IMR-90 (cell line): ENCODE data around the gene MORN5. TPM values are rescaled to one million over a fixed set of nuclear protein-coding genes. Genes with fewer than 3 reads are reported as not detected.

Experiments used
- ATAC-seq: fragments of 200-7000 bp; cut with Tn5 transposase; 2 replicates; pipeline ENCODE4 v1.9.1; 2020; ENCODE audit warnings: low read depth, mild to moderate bottlenecking, moderate library complexity
- BruUV-seq: library from RNA; stranded (reverse); fragments of 400-500 nt; replicated peaks from 2 replicates; lab custom pipeline; 2021; lab: Mats Ljungman, UMichigan
- CTCF ChIA-PET: fragments of 300-600 bp; formaldehyde crosslinking; extraction: SDS; loops from one replicate; lab custom pipeline; 2021; ENCODE audit warnings: antibody characterized with exemption; lab: Yijun Ruan, JAX
- POLR2A ChIA-PET: fragments of 300-600 bp; sonication (Branson Sonifier 250); formaldehyde crosslinking; loops from one replicate; lab custom pipeline; 2022; ENCODE audit warnings: antibody characterized with exemption; ENCODE audit not compliant: unreplicated experiment; lab: Charles Lee
- DNase-seq: peaks from one replicate; pipeline ENCODE4 v3.0.0; 2013
- H2AFZ ChIP-seq: replicated peaks from 2 replicates; pipeline ENCODE3; 2013; ENCODE audit warnings: low read length, mild to moderate bottlenecking; ENCODE audit not compliant: poor library complexity
- H2AK5ac ChIP-seq: 2 replicates; pipeline ENCODE4 v1.6.1; 2013; ENCODE audit warnings: low read depth, low read length, inconsistent platforms
- H2AK9ac ChIP-seq: replicated peaks from 2 replicates; pipeline ENCODE3; 2013; ENCODE audit warnings: mild to moderate bottlenecking, low read depth, low read length, moderate library complexity; ENCODE audit not compliant: poor library complexity
- H2BK120ac ChIP-seq: 2 replicates; pipeline ENCODE4 v1.6.1; 2013; ENCODE audit warnings: low read depth, low read length, inconsistent platforms
- H2BK15ac ChIP-seq: 3 replicates; pipeline ENCODE4 v1.6.1; 2013; ENCODE audit warnings: low read depth, low read length, inconsistent platforms
- H2BK20ac ChIP-seq: 2 replicates; pipeline ENCODE4 v1.6.1; 2013; ENCODE audit warnings: low read depth, mild to moderate bottlenecking, inconsistent platforms, low read length, moderate library complexity
- H2BK5ac ChIP-seq: 2 replicates; pipeline ENCODE4 v1.6.1; 2013; ENCODE audit warnings: mild to moderate bottlenecking, low read depth, low read length, inconsistent platforms; ENCODE audit not compliant: poor library complexity, severe bottlenecking
- H3K14ac ChIP-seq: replicated peaks from 2 replicates; pipeline ENCODE4 v1.6.1; 2013; ENCODE audit warnings: low read depth, low read length, inconsistent platforms
- H3K18ac ChIP-seq: 2 replicates; pipeline ENCODE4 v1.6.1; 2013; ENCODE audit warnings: low read depth, low read length, control low read depth
- H3K23ac ChIP-seq: 2 replicates; pipeline ENCODE4 v1.6.1; 2013; ENCODE audit warnings: low read depth, low read length, inconsistent platforms
- H3K27ac ChIP-seq: 2 replicates; pipeline ENCODE4 v1.5.1; 2013; ENCODE audit warnings: mild to moderate bottlenecking, control low read depth, low read length; ENCODE audit not compliant: insufficient read depth
- H3K27me3 ChIP-seq: 2 replicates; pipeline ENCODE4 v1.6.1; 2013; ENCODE audit warnings: low read length; ENCODE audit not compliant: control insufficient read depth, insufficient read depth
- H3K36me3 ChIP-seq: 2 replicates; pipeline ENCODE4 v1.6.1; 2013; ENCODE audit warnings: low read length, mixed read lengths; ENCODE audit not compliant: control insufficient read depth, insufficient read depth
- H3K4ac ChIP-seq: 2 replicates; pipeline ENCODE4 v1.6.1; 2013; ENCODE audit warnings: low read depth, low read length, inconsistent platforms
- H3K4me1 ChIP-seq: 2 replicates; pipeline ENCODE4 v1.6.1; 2013; ENCODE audit warnings: low read length, mixed read lengths; ENCODE audit not compliant: control insufficient read depth, insufficient read depth
- H3K4me2 ChIP-seq: 2 replicates; pipeline ENCODE4 v1.6.1; 2013; ENCODE audit warnings: low read depth, mild to moderate bottlenecking, control low read depth, low read length, moderate library complexity
- H3K4me3 ChIP-seq: 2 replicates; pipeline ENCODE4 v1.5.1; 2013; ENCODE audit warnings: low read depth, mild to moderate bottlenecking, control low read depth, low read length, moderate library complexity; ENCODE audit not compliant: insufficient read depth
- H3K56ac ChIP-seq: 2 replicates; pipeline ENCODE4 v1.6.1; 2013; ENCODE audit warnings: low read length, inconsistent platforms; ENCODE audit not compliant: insufficient read depth; ENCODE audit errors: extremely low read depth
- H3K79me1 ChIP-seq, 2 experiments: 2 replicates each; pipeline ENCODE4 v1.6.1; 2013; ENCODE audit warnings: low read length in 2 of 2, inconsistent platforms in 1 of 2, low read depth in 1 of 2
- H3K9ac ChIP-seq: 2 replicates; pipeline ENCODE4 v1.6.1; 2013; ENCODE audit warnings: low read depth, low read length, control low read depth
- H3K9me1 ChIP-seq: 2 replicates; pipeline ENCODE4 v1.6.1; 2013; ENCODE audit warnings: low read length, inconsistent platforms; ENCODE audit not compliant: insufficient read depth
- H3K9me3 ChIP-seq: 2 replicates; pipeline ENCODE4 v1.6.1; 2013; ENCODE audit warnings: low read length; ENCODE audit not compliant: control insufficient read depth, insufficient read depth
- H4K20me1 ChIP-seq: 2 replicates; pipeline ENCODE4 v1.6.1; 2013; ENCODE audit warnings: low read length, inconsistent platforms; ENCODE audit not compliant: insufficient read depth
- H4K5ac ChIP-seq: 2 replicates; pipeline ENCODE4 v1.6.1; 2013; ENCODE audit warnings: mild to moderate bottlenecking, low read depth, low read length, control low read depth
- H4K8ac ChIP-seq, 2 experiments: 2 replicates each; pipeline ENCODE4 v1.6.1; 2013; ENCODE audit warnings: low read depth in 2 of 2, low read length in 2 of 2, control low read depth in 1 of 2, inconsistent platforms in 1 of 2
- H4K91ac ChIP-seq: 2 replicates; pipeline ENCODE4 v1.6.1; 2013; ENCODE audit warnings: low read depth, low read length, inconsistent platforms; ENCODE audit not compliant: insufficient read depth
- BHLHE40 ChIP-seq: fragments of 150-350 bp; IDR thresholded peaks from 2 replicates; pipeline ENCODE4 v1.6.1; 2016; ENCODE audit warnings: mild to moderate bottlenecking, low read depth, low read length
- CEBPB ChIP-seq: IDR thresholded peaks from 2 replicates; pipeline ENCODE4 v1.6.1; 2012; ENCODE audit warnings: low read depth, low read length, improper control_type of control experiment
- CHD1 ChIP-seq: IDR thresholded peaks from 2 replicates; pipeline ENCODE4 v1.6.1; 2012; ENCODE audit warnings: low read depth, low read length, improper control_type of control experiment
- CTCF ChIP-seq: conservative IDR thresholded peaks from 2 replicates; pipeline ENCODE4 v1.5.1; 2012; ENCODE audit warnings: mild to moderate bottlenecking, low read depth, low read length, improper control_type of control experiment
- ELK1 ChIP-seq: fragments of 150-350 bp; IDR thresholded peaks from 2 replicates; pipeline ENCODE4 v1.6.1; 2016; ENCODE audit warnings: low read depth, mild to moderate bottlenecking, low read length, moderate library complexity, borderline replicate concordance
- FOS ChIP-seq: fragments of 150-350 bp; IDR thresholded peaks from 2 replicates; pipeline ENCODE4 v1.6.1; 2016; ENCODE audit warnings: low read depth, low read length
- MAFK ChIP-seq: IDR thresholded peaks from 2 replicates; pipeline ENCODE4 v1.6.1; 2012; ENCODE audit warnings: low read depth, low read length, improper control_type of control experiment
- MAZ ChIP-seq: IDR thresholded peaks from 2 replicates; pipeline ENCODE4 v1.6.1; 2012; ENCODE audit warnings: low read depth, mild to moderate bottlenecking, low read length, improper control_type of control experiment, moderate library complexity, borderline replicate concordance
- MXI1 ChIP-seq: IDR thresholded peaks from 2 replicates; pipeline ENCODE4 v1.6.1; 2012; ENCODE audit warnings: low read depth, mild to moderate bottlenecking, low read length, moderate library complexity, borderline replicate concordance
- NFE2L2 ChIP-seq: fragments of 150-350 bp; IDR thresholded peaks from 2 replicates; pipeline ENCODE4 v1.6.1; 2016; ENCODE audit warnings: low read depth, mild to moderate bottlenecking, low read length
- POLR2A ChIP-seq: IDR thresholded peaks from 2 replicates; pipeline ENCODE4 v1.6.1; 2012; ENCODE audit warnings: mild to moderate bottlenecking, low read depth, low read length
- RAD21 ChIP-seq: IDR thresholded peaks from 2 replicates; pipeline ENCODE4 v1.6.1; 2012; ENCODE audit warnings: low read length, improper control_type of control experiment
- RCOR1 ChIP-seq: IDR thresholded peaks from 2 replicates; pipeline ENCODE4 v1.6.1; 2012; ENCODE audit warnings: mild to moderate bottlenecking, low read length, improper control_type of control experiment; ENCODE audit not compliant: insufficient replicate concordance
- RFX5 ChIP-seq: IDR thresholded peaks from 2 replicates; pipeline ENCODE4 v1.8.0; 2012; ENCODE audit warnings: low read depth, mild to moderate bottlenecking, low read length, moderate library complexity
- SMC3 ChIP-seq: fragments of 150-350 bp; IDR thresholded peaks from 2 replicates; pipeline ENCODE4 v1.6.1; 2016; ENCODE audit warnings: low read depth, mild to moderate bottlenecking, antibody characterized with exemption, low read length, moderate library complexity
- USF2 ChIP-seq: fragments of 150-350 bp; IDR thresholded peaks from 2 replicates; pipeline ENCODE4 v1.6.1; 2017; ENCODE audit warnings: mild to moderate bottlenecking, antibody characterized with exemption, low read length, low read depth
- WGBS, 2 experiments: methylation state at CpG; one replicate each; pipeline versions ENCODE4 v1.1.5 to v1.1.7; 2013; ENCODE audit warnings: missing lambda C conversion rate in 2 of 2; ENCODE audit not compliant: insufficient read length in 1 of 2; ENCODE audit errors: extremely low coverage in 2 of 2; 5-methylcytosine and 5-hydroxymethylcytosine counted together
- dilution Hi-C: fragments of 300-500 bp; cut with HindIII; formaldehyde crosslinking; loops from one replicate; pipeline ENCODE4 v1.14.3; 2018; ENCODE audit warnings: low sequenced_read_pairs; ENCODE audit not compliant: unreplicated experiment
- in situ Hi-C: fragments of 300-500 bp; cut with MboI; formaldehyde crosslinking; loops from 3 replicates; pipeline ENCODE4 v1.14.3; 2019; ENCODE audit warnings: low sequenced_read_pairs, inconsistent platforms, mixed read lengths
- intact Hi-C: fragments of 100-400 bp; cut with micrococcal nuclease; formaldehyde crosslinking; loops from 2 replicates; pipeline ENCODE4 v1.10.0; 2022
- polyA plus RNA-seq, 3 experiments: library from polyadenylated mRNA; depleted of rRNA; stranded (reverse); fragments of >200 nt; gene quantifications; 2 replicates each; pipeline ENCODE4 v1.2.3, GENCODE V29; 2012; ENCODE audit warnings: low replicate concordance in 1 of 3
- total RNA-seq: library from RNA; depleted of rRNA; stranded (reverse); fragments of >200 nt; gene quantifications from 2 replicates; pipeline ENCODE4 v1.2.3, GENCODE V29; 2012

Gene MORN5
- total and polyA plus RNA-seq, 2 of the 4 experiments (the other 2 are of a cell fraction): not detected

DNA sequence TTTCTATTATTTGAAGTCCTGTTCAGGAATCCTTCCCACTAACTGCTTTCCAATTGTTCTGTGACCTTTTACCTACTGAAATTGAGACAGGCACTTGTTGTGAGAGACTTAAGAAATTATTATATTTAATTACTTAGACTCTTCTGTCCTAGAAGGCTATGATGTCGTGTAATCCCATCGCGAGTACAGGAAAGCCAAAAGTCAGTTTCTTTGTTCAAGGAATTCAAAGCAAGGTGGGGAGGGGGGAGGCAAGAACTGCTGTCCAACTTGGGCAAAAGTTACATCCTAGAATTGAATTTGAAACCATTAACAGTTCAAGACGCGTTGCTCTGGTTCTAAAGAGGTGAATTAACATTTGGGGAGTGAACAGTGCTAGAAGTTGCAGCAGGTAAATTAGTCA lies 18.0 kb upstream of the MORN5 start:
- H2BK120ac ChIP-seq: no peak overlapping the region
- WGBS, 2 experiments: no CpG with 5 or more reads among the region's 5 CpGs
- ChIA-PET POLR2A (no interaction called here), CTCF (no interaction called here)
- no peaks in the 10 kb centered on the region for H3K9me3 ChIP-seq
- no peak overlapping the region for H2AK9ac ChIP-seq
- H3K27me3 ChIP-seq: no peaks in the 10 kb centered on the region
- no peak for ATAC-seq
- H3K4ac ChIP-seq: no peak overlapping the region
- TF ChIP-seq BHLHE40: no peak
- no peak for TF ChIP-seq CHD1
- no peak for TF ChIP-seq RCOR1
- no peak for TF ChIP-seq POLR2A
- TF ChIP-seq USF2: no peak
- no peak for TF ChIP-seq RFX5
- no peak for TF ChIP-seq MXI1
- no peak for TF ChIP-seq MAFK
- no peak for TF ChIP-seq MAZ
- TF ChIP-seq RAD21: no peak
- no peak for TF ChIP-seq FOS
- TF ChIP-seq CTCF: no peak
- TF ChIP-seq CEBPB: no peak
- TF ChIP-seq ELK1: no peak
- no peak for TF ChIP-seq SMC3
- TF ChIP-seq NFE2L2: no peak
- H3K4me3 ChIP-seq: no peak overlapping the region
- H3K27ac ChIP-seq: no peak overlapping the region
- H3K4me2 ChIP-seq: no peak overlapping the region
- no peak overlapping the region for H2BK5ac ChIP-seq
- H4K91ac ChIP-seq: no peak overlapping the region
- H2BK20ac ChIP-seq: no peak overlapping the region
- no TSS peak for BruUV-seq
- in situ Hi-C loops (no loop called here), intact Hi-C loops (no loop called here), dilution Hi-C loops (no loop called here)
- peaks cover 21% of the 10 kb centered on the region for H3K36me3 ChIP-seq
- H3K23ac ChIP-seq: no peak overlapping the region
- H4K20me1 ChIP-seq: no peaks in the 10 kb centered on the region
- no peak overlapping the region for H4K5ac ChIP-seq
- no peak overlapping the region for H4K8ac ChIP-seq
- DNase-seq: no peak
- H3K9me1 ChIP-seq: peaks cover 8% of the 10 kb centered on the region; the same call in 1 of the 2 replicates
- H3K14ac ChIP-seq: no peak overlapping the region
- no peak overlapping the region for H2AFZ ChIP-seq
- H3K9ac ChIP-seq: no peak overlapping the region
- H3K56ac ChIP-seq: no peak overlapping the region
- H2BK15ac ChIP-seq: no peak overlapping the region
- H2AK5ac ChIP-seq: no peak overlapping the region
- no peak overlapping the region for H3K18ac ChIP-seq
- peaks cover 3% of the 10 kb centered on the region; the same call in 1 of the 2 replicates for H3K4me1 ChIP-seq
- H3K79me1 ChIP-seq: no peaks in the 10 kb centered on the region
